Stimulated activated CD4-positive, alpha-beta T cell treated with anti-CD3 and anti-CD28 coated beads, Interleukin-1b, Interleukin-23, amount 100 ng/mL, for 1 hour (primary cell): ENCODE data around the gene SLC35E4.
A peak's percentile ranks its signal among the peaks of the same experiment; 100 is the strongest.

Experiments
- DNase-seq, 2 donors: peaks; one replicate each; pipeline ENCODE4 v3.0.0-alpha.2; 2020; ENCODE audit warnings: low read depth in 2 of 2

The SLC35E4 gene

DNA sequence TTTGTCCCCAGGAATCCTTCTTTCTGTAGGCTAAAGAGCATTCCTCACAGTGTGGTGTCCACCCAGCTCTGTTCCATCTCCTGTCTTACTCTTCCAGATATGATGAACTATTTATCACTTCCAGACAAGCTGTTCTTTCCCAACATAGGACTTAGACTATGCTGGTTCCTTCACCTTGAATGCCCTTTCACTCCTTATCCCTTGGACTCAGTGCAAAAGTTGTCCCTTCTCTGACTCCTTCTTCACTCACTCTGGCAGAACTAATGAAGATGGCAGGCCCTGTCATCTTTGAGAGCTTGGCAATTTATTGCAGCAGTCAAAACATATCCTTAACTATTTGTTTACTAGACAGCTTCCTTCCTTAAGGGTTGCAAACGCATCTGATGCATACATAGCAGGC, 55.6 kb downstream of the SLC35E4 start:
- no peak for DNase-seq

DNA sequence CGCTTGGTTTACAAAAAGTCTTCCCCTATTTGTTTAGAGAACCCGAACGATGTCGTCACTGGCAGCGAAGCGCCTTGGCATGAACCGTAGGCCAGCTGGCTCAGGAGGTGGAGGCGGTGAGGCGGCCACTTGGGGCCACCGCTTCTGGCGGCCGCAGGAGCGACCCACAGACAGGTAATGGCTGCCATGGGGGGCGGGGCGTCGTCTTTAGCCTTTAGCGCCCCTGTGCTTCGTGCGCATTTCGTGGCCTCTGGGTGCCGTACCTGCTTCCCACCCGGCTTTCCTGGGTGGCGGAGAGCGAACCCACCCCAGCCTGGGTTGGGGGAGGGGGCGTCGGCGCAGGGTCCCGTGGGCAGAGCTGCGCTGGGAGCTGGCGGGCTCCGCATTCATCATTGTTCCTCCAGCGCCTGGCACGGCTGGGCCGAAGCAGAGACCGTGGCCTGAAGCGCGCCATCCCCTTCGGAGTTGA, 58.6 kb downstream of the SLC35E4 start:
- DNase-seq, result peak in 1 of 2 donors; percentile 30

DNA sequence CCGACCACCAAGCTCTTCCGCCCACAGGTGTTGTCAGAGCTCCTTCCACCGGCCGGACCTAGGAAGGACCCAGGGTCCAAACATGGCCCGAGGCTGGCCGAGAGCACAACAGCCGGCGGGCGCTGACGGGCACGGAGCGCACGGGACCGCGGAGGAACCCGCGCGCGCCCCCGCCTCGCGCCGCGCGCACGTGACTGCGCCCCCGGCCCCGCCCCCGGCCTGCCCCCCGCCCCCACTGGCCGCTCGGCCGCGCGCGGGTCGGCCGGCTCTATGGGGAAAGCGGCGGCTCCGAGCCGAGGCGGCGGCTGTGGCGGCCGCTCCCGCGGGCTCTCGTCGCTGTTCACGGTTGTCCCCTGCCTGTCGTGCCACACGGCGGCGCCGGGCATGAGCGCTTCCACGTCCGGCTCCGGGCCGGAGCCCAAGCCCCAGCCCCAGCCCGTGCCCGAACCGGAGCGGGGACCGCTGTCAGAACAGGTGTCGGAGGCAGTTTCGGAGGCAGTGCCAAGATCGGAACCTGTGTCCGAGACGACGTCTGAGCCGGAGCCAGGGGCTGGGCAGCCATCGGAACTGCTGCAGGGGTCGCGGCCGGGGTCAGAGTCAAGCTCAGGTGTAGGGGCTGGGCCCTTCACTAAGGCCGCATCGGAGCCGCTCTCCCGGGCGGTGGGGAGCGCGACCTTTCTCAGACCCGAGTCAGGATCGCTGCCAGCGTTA, 59.2 kb downstream of the SLC35E4 start, which contains the start of gene OSBP2:
Gene OSBP2, plus strand, starts transcription at position 235 of the 711 bp plus-strand sequence. Its CDS starts 36 bp downstream, at position 271.
- peak in 1 of 2 donors; percentile 17 for DNase-seq

DNA sequence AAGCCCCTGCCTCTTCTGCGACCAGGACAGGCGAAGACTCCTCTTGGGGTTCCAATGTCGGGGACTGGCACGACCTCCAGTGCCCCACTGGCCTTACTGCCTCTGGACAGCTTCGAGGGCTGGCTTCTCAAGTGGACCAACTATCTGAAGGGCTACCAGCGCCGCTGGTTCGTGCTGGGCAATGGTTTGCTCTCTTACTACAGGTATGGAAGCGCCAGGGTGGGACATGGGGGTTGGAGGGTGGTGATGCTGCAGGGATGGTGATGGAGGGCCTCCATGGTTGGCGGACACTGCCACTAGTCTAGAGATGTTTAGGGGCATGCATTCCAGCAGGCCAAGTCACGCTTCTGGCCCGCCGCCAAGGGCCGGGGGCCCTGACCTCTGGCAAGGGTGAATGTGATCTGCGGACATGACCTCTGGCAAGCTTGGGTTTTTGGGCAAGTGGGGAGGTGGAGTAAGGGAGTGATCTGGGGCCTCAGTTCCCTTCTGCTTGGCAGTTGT, 59.8 kb downstream of the SLC35E4 start:
- no peak for DNase-seq

DNA sequence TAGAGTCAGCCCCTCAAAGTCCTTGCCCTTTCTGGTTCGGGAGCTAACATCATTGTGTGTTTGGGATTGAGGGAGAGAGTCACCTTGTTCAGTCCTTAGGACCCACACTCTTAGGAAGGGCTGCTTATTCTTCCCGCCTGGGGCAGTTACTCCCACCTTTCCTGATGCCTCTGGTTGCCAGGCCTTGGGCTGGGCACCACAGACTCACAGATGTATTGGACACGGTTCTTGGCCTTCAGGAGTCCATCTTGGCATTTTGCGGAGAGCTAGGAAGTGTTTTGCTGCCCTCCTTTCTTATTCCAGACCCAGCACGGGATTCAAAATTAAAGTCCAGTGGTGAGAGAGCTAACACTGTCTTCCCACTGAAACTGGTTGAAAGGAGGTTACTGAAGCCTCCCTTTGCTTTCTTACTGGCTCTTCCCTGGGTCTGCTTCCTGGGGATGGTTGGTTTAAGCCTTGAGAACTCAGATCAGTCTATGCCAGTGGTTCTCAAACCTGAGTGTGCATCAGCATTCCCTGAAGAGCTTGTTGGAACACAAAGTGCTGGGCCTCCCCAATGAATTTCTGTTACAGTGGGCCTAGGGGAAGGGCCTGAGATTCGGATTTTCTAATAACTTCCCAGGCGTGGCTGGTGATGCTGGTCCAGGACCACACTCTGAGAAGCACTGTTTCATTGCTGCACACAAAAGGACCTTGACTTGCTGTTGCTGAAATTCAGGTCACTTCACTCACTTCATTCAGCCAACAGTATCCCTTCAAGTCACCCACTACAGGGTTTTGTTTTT, 60.5 kb downstream of the SLC35E4 start:
- no peak for DNase-seq
